Kidney (tissue), 22 donors: Measurements from ENCODE around the gene CABS1. TPM values are rescaled to one million over a fixed set of nuclear protein-coding genes. Genes with fewer than 3 reads are reported as not detected.

Experiments
- DNase-seq, 5 donors: peaks; one replicate each; pipeline ENCODE4 v3.0.0-alpha.2; 2013 to 2020
- FAIRE-seq: peaks from 2 replicates; lab custom pipeline; 2012; peaks lifted over from hg19 to GRCh38; lab: Jason Lieb, UNC
- H3K27ac ChIP-seq, 2 donors: one replicate each; pipeline ENCODE4 v1.7.0; 2013; ENCODE audit warnings: low read depth in 2 of 2, low read length in 2 of 2, inconsistent platforms in 1 of 2
- H3K27me3 ChIP-seq: one replicate; pipeline ENCODE4 v1.7.1; 2013; ENCODE audit warnings: low read length, inconsistent platforms; ENCODE audit not compliant: control insufficient read depth, insufficient read depth
- H3K36me3 ChIP-seq, 3 donors: one replicate each; pipeline versions ENCODE4 v1.7.0 to v1.7.1; 2013; ENCODE audit warnings: low read length in 3 of 3, control low read depth in 1 of 3, inconsistent platforms in 1 of 3; ENCODE audit not compliant: insufficient read depth in 3 of 3, control insufficient read depth in 2 of 3
- H3K4me1 ChIP-seq, 3 donors: one replicate each; pipeline versions ENCODE4 v1.7.0 to v1.7.1; 2013; ENCODE audit warnings: low read length in 3 of 3, inconsistent platforms in 1 of 3, low read depth in 1 of 3; ENCODE audit not compliant: control insufficient read depth in 2 of 3, insufficient read depth in 2 of 3
- H3K4me3 ChIP-seq, 3 donors: one replicate each; pipeline versions ENCODE4 v1.7.0 to v1.8.1; 2013; ENCODE audit warnings: low read length in 3 of 3, control low read depth in 1 of 3, inconsistent platforms in 1 of 3
- H3K9ac ChIP-seq, 3 donors: one replicate each; pipeline versions ENCODE4 v1.7.0 to v1.7.1; 2013; ENCODE audit warnings: low read length in 3 of 3, control low read depth in 1 of 3, inconsistent platforms in 1 of 3
- H3K9me3 ChIP-seq, 3 donors: one replicate each; pipeline versions ENCODE4 v1.7.0 to v1.7.1; 2013; ENCODE audit warnings: low read length in 3 of 3, control low read depth in 1 of 3, inconsistent platforms in 1 of 3; ENCODE audit not compliant: control insufficient read depth in 2 of 3, insufficient read depth in 1 of 3
- CTCF ChIP-seq: IDR thresholded peaks from 3 replicates; pipeline ENCODE4 v1.5.1; 2012; ENCODE audit warnings: mild to moderate bottlenecking, moderate library complexity, borderline replicate concordance; ENCODE audit not compliant: insufficient read depth; ENCODE audit errors: extremely low read depth
- intact Hi-C: fragments of 100-400 bp; cut with DNase I; formaldehyde crosslinking; loops from one replicate; pipeline ENCODE4 v1.11.1; 2022
- long read RNA-seq, 10 donors: library from polyadenylated mRNA in 1 of 10; unstranded in 1 of 10; transcript quantifications; one replicate each; pipeline ENCODE4 v2.0.0 and lab custom pipeline, GENCODE V29; 2021 to 2026
- polyA plus RNA-seq: library from polyadenylated mRNA; stranded (reverse); fragments of 350-450 nt; fragmentation: Illumina TruSeq; extraction: RNeasy Lipid Tissue Mini Kit (QIAGEN cat#74804); gene quantifications from one replicate; pipeline ENCODE4 v1.2.3, GENCODE V29; 2014; ENCODE audit warnings: low read depth, low replicate concordance; ENCODE audit not compliant: insufficient read depth
- total RNA-seq: library from RNA; stranded (reverse); fragmentation: NEBNext Ultra II Directional; extraction: Animal tissue kit (Norgen Biotek cat#: 25700); gene quantifications from one replicate; pipeline ENCODE4 v1.2.1, GENCODE V29; 2021
- donor health status: control.
- donor health status: control.
- donor health status: control.
- donor health status: control.
- donor health status: control.
- donor health status: DM: yes; HTN: yes; CAD: no.
- donor health status: Normal renal cell carcinoma (clear cell type).

The CABS1 gene
- total RNA-seq, result not detected
- polyA plus RNA-seq, result not detected
- long read RNA-seq, donor 1, result 0 reads
- long read RNA-seq, donor 2, result 0 reads
- long read RNA-seq, donor 3, result 0 reads
- long read RNA-seq, donor 4, result 0 reads
- long read RNA-seq, donor 5, result 0 reads
- long read RNA-seq, donor 6, result 0 reads
- long read RNA-seq, donor 7, result 0 reads
- long read RNA-seq, donor 8, result 0 reads
- long read RNA-seq, donor 9, result 0 reads
- long read RNA-seq, donor 10, result 0 reads

- FAIRE-seq, result no peak
- intact Hi-C loops, result no loop called here
Observed at GRCh38 chr4:70334681-70335080, at the start of gene CABS1. TSS of gene CABS1 (plus strand) at chr4:70334981. CDS start at chr4:70335040, 59 bp downstream.

GRCh38 chr4:70288651-70289050 lies 46.1 kb upstream of the CABS1 start:
- peak in 2 of 5 donors; percentile 29 to 56 for DNase-seq
- FAIRE-seq, result no peak
- H3K9me3 ChIP-seq, result no peaks in the 10 kb centered on the region
- intact Hi-C loops, result no loop called here
- H3K4me3 ChIP-seq, result no peak overlapping the region
- H3K36me3 ChIP-seq, result no peaks in the 10 kb centered on the region
- peaks cover 0 to 3% (median 0%) of the 10 kb centered on the region in 3 donors for H3K4me1 ChIP-seq
- no peak for TF ChIP-seq CTCF
- H3K27me3 ChIP-seq, result no peaks in the 10 kb centered on the region
- H3K27ac ChIP-seq, result no peak overlapping the region
- no peak overlapping the region for H3K9ac ChIP-seq

More at GRCh38 chr4:70334681-70335080, at the start of gene CABS1:
- Histone ChIP-seq H3K36me3 (no peaks in the 10 kb centered on the region), H3K27ac (no peak within 1 kb of the TSS), H3K4me3 (no peak within 1 kb of the TSS), H3K4me1 (no peaks in the 10 kb centered on the region), H3K27me3 (no peaks in the 10 kb centered on the region), H3K9ac (no peak within 1 kb of the TSS), H3K9me3 (no peaks in the 10 kb centered on the region)
- no peak for TF ChIP-seq CTCF
- DNase-seq, result no peak

- Histone ChIP-seq H3K4me3 (no peak overlapping the region), H3K27ac (no peak overlapping the region), H3K36me3 (no peaks in the 10 kb centered on the region), H3K9me3 (no peaks in the 10 kb centered on the region), H3K4me1 (peaks cover 0 to 3% (median 0%) of the 10 kb centered on the region in 3 donors), H3K27me3 (no peaks in the 10 kb centered on the region), H3K9ac (no peak overlapping the region)
- DNase-seq, result no peak
- no peak for TF ChIP-seq CTCF
- intact Hi-C loops, result no loop called here
- FAIRE-seq, result no peak
Observed at GRCh38 chr4:70291341-70291740, 43.4 kb upstream of the CABS1 start.
